CD4-positive, alpha-beta T cell treated with Interferon alpha-2 for 1 hour (primary cell): Measurements from ENCODE around the gene RPEL1.
"Not testable (repeated sequence)": the region's sequence is repeated elsewhere in the genome, so short reads cannot be mapped to it uniquely, and the experiment has no call there.

Source experiments
- DNase-seq, 2 donors: peaks; one replicate each; pipeline ENCODE4 v3.0.0-alpha.2; 2020 to 2022

Gene RPEL1

GRCh38 chr10:103245587-103245986 is at the start of gene RPEL1:
RPEL1 (plus strand) TSS chr10:103245887; CDS start chr10:103245997, 110 bp downstream.
- DNase-seq = not testable (repeated sequence)

DNA sequence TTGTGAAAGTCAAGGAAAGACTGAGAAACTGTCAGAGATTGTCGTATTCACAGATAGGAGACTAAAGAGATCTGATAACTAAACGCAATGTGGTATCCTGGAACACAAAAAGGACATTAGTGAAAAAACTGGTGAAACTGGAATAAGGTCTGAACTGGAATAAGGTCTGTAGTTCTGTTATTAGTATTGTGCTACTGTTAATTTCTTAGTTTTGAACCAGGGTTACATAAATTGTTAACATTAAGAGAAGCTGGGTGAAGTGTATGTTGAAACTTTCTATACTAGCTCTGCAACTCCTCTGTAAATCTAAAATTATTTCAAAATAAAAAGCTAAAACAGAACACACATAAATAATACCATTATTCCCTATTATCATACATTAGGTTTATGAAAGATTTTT is 49.2 kb upstream of the RPEL1 start:
- no peak for DNase-seq

GRCh38 chr10:103197174-103197573 is 48.5 kb upstream of the RPEL1 start:
- peak; percentile 18 to 68 for DNase-seq

- no peak for DNase-seq
These were observed 47.8 kb upstream of the RPEL1 start for GRCh38 chr10:103197903-103198302.

DNA sequence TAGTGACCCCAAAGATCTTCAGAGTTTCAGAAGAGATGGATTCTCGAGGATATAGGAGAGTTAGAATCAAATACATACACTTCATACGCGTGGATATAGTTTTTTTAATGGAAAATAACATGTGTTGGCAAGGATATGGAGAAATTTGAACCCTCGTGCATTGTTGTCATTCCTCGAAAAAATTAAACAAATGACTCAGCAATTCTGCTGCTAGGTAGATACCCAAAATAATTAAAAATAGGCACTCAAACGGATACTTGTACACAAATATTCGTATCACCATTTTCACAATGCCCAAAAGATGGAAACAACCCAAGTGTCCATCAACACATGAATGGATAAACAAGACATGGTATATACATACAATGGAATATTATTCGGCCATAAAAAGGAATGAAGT is 47.0 kb upstream of the RPEL1 start:
- no peak for DNase-seq

- no peak for DNase-seq
These were observed 46.2 kb upstream of the RPEL1 start for GRCh38 chr10:103199488-103199887.

- peak in 1 of 2 donors; percentile 16 for DNase-seq
These were observed 43.4 kb upstream of the RPEL1 start for GRCh38 chr10:103202319-103202718.

DNA sequence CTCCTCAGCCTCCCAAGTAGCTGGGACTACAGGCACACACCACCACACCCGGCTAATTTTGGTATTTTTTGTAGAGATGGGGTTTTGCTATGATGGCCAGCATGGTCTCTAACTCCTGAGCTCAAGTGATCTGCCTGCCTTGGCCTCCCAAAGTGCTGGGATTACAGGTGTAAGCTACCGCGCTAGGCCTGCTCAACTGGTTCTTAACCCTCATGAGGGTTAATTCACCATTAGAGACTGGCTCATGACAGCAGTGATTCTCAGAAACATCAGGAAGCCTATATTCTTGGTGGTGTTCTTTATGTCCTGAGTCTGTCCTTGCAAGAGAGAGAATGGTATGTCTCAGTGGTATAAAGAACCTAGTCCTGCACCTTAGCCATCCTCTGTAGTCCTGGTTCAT is 42.2 kb upstream of the RPEL1 start:
- DNase-seq = no peak

DNA sequence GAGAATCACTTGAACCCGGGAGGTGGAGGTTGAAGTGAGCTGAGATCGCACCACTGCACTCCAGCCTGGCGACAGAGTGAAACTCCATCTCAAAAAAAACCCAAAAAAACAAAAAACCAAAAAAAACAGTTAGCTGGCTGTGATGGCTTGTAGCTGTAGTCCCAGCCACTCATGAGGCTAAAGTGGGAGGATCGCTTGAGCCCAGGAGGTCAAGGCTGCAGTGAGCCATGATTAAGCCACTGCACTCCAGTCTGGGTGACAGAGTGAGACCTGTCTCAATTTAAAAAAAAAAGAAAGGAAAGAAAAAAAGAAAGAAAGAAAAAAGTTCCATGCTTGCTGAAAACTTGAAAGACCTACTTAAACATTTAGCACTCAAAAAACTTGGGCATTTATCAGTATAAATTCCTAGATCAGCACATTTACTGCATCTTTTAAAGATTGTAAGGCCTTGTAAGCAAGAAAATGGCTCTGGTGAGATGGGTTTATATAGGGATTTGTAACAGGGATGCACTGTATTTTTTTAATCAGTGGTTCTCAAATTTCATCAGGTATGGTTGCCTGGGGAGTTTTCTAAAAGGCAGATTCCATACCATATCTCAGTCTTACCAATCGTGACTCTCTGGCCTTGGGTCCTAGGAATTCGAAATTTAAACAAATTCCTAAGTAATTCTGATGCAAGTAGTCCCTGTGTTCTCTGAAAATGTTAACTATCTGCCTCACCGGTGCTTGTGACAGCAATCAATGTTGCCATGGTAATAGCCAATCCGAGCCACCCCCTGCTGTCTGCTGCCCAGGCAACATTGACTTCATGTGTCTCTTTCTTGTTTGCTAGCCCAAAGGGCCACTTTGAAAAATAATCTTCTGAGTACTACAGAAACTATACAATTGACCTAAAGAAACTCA is 41.1 kb upstream of the RPEL1 start:
- no peak for DNase-seq

DNA sequence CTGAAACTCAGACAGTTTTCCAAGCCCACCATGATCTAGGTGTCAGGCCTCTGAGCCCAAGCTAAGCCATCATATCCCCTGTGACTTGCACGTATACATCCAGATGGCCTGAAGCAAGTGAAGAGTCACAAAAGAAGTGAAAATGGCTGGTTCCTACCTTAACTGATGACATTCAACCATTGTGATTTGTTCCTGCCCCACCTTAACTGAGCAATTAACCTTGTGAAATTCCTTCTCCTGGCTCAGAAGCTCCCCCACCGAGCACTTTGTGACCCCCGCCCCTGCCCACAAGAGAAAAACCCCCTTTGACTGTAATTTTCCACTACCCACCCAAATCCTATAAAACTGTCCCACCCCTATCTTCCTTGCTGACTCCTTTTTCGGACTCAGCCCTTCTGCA is 40.3 kb upstream of the RPEL1 start:
- DNase-seq = not testable (repeated sequence)

DNA sequence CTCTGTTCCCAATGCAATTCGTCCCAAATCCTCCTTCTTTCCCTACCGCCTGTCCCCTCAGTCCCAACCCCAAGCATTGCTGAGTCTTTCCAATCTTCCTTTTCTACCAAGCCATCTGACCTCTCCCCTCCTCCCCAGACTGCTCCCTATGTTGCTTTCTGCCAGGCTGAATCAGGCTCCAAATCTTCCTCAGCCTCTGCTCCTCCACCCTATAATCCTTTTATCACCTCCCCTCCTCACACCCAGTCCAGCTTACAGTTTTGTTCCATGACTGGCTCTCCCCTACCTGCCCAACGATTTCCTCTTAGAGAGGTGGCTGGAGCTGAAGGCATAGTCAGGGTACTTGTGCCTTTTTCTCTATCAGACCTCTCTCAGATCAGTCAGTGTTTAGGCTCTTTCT is 39.0 kb upstream of the RPEL1 start:
- not testable (repeated sequence) for DNase-seq

DNA sequence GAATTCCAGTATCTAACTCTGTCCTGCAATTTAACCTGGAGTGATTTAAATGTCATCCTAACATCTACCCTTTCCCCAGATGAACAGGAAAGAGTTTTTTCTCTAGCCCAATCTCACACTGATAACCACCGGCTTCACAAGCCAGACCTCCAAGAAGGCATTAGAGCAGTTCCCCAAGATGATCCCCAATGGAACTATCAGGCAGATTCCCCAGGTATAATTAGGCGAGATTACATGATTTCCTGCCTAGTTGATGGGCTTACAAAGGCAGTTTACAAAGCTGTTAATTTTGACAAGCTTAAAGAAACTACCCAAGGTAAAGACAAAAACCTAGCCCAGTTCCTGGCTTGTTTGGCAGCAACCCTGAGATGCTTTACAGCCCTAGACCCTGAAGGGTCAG is 38.5 kb upstream of the RPEL1 start:
- no peak for DNase-seq

DNA sequence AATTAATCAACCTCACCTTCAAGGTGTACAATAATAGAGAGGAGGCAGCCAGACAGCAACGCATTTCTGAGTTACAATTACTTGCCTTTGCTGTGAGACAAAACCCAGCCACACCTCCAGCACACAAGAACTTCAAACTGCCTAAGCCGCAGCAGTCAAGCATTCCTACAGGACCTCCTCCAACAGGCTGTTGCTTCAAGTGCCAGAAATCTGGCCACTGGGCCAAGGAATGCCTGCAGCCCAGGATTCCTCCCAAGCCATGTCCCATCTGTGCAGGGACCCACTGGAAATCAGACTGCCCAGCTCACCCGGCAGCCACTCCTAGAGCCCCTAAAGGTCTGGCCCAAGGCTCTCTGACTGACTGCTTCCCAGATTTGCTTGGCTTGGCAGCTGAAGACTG is 38.0 kb upstream of the RPEL1 start:
- DNase-seq = not testable (repeated sequence)

- not testable (repeated sequence) for DNase-seq
These were observed 35.4 kb upstream of the RPEL1 start for GRCh38 chr10:103210262-103210661.

DNA sequence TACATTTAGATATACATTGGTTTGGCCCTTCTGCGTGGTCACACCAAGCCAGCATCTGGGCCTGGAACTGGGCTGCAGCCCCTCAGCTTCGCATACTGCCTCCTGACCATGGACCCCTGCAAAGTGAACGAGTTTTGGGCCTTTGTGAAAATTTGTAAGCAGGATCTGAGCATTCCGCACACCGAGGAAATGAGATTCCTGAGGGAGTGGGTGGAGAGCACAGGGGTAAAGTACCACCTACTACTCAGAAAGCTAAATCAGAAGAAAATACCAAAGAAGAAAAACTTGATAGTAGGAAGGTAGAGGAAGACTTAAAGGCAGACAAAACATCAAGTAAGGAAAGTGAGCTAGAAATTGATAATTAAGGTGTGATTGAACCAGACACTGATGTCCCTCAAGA is 30.1 kb upstream of the RPEL1 start:
- no peak for DNase-seq

DNA sequence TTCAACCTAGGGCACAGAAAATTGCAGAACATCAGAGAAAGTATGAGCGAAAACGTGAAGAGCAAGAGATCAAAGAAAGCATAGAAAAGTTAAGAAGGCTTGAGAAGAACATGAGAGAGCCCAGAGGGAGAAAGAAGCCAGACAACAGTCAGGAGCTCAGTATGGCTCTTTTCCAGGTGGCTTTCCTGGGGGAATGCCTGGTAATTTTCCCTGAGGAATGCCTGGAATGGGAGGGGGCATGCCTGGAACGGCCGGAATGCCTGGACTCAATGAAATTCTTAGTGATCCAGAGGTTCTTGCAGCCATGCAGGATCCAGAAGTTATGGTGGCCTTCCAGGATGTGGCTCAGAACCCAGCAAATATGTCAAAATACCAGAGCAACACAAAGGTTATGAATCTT is 29.3 kb upstream of the RPEL1 start:
- not testable (repeated sequence) for DNase-seq

GRCh38 chr10:103224133-103224532 is 21.6 kb upstream of the RPEL1 start:
- no peak for DNase-seq

DNA sequence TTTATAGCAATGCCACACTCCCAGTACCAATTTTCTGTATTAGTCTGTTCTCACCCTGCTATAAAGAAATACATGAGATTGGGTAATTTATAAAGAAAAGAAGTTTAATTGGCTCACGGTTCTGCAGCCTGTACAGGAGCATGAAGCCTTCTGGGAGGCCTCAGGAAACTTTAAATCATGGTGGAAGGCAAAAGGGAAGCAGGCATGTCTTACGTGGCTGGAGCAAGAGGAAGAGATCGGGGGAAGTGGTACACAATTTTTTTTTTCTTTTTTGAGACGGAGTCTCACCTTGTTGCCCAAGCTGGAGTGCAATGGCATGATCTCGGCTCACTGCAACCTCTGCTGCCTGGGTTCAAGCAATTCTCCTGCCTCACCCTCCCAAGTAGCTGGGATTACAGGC is 21.0 kb upstream of the RPEL1 start:
- DNase-seq = not testable (repeated sequence)

- peak in 1 of 2 donors; percentile 5 for DNase-seq
These were observed 19.7 kb upstream of the RPEL1 start for GRCh38 chr10:103225939-103226338.

DNA sequence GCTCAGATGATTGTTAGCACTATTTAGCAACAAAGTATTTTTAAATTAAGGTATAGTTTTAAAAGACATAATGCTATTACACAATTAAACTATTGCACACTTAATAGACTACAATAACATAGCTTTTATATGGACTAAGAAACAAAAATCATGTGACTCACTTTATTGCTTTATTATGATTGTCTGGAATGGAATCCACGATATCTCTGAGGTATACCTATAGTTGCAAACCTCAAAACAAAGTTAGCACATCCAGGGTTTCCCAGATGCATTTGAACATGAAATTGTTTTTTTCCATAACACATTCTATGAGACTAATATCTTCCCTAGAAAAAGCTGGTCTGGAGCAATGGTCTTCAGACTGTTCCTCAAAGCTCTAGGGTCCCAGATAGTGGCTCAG is 18.3 kb upstream of the RPEL1 start:
- no peak for DNase-seq

DNA sequence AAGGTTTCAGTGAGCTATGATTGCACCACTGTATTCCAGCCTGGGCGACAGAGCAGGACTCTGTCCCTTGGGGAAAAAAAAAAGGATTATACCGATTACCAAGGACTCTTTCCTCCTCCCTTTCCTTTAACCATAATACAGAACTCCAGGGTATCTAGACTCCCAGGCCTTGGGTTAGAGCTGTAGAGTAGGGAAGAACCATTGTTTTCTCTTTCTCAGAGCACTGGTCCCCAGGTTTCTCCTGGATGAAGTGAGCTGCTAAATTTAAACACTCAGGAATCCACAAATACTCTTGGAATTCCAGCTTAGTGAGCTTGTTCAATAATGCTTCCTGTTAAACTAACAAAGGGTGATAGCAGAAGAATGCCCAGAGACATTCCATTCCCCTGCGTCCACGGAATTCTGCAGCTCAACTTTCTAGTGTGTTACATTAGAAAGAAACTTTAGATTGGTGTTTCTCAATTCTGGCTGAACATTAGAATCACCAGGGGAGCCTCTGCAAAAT is 14.6 kb upstream of the RPEL1 start:
- DNase-seq = no peak

- DNase-seq = no peak
These were observed 13.5 kb upstream of the RPEL1 start for GRCh38 chr10:103232131-103232673.

DNA sequence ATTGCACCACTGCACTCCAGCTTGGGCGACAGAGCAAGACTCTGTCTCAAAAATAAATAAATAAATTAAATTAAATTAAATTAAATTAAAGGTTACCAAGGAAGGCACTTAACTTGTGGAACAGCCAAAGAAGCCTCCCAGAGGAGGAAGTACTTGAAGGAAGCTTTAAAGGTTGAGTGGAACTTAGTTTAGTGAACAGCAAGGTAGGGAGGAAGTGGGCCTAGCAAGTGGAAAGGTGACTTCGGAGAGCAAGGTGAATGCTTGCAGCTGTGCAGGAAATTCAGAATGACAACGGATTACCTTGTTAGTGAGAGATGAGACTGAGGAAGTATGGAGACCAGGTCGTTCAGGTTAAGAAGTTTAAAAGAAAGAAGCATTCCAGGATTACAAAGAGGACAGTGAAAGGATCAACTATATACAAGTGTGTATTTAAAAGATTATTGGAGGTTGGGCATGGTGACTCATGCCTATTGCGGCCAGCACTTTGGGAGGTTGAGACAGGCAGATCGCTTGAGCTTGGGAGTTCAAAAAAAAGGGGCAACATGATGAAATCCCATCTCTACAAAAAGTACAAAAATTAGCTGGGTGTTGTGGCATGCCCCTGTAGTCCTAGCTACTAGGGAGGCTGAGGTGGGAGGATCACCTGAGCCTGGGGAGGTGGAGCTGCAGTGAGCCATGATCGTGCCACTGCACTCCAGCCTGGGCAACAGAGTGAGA is 12.8 kb upstream of the RPEL1 start:
- DNase-seq = no peak

GRCh38 chr10:103235775-103236174 is 9.9 kb upstream of the RPEL1 start:
- no peak for DNase-seq
